Measurements from ENCODE around the gene IL2RA. TPM values are rescaled to one million over a fixed set of nuclear protein-coding genes. Genes with fewer than 3 reads are reported as not detected.

Gene IL2RA
- total and polyA plus RNA-seq, 2 donors (not counting 1 experiment from before 2014, with no cell fraction given), result 7.2 to 56.7 TPM

DNA sequence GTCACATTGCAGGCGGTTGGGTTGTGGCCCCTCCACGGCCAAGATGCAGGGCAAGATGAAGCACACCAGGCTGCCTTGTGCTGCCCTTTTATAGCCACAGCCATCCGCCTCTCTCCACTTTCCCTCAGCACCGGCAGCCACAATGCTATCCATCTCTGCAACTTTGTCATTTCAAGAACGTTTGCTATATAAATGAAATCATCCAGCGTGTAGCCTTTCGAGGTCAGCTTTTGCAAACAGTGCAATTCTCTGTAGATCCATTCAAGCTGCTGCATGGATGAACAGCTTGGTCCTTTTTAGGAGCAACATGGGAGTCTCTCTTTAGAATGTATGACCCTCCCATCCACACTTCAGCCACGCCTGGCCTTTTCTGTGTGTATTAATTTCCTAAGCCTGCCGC, 78.4 kb downstream of the IL2RA start:
- DNase-seq, result no peak
- Mint-ChIP-seq H3K4me3 (no peak overlapping the region), H3K27ac (no peak overlapping the region)

DNA sequence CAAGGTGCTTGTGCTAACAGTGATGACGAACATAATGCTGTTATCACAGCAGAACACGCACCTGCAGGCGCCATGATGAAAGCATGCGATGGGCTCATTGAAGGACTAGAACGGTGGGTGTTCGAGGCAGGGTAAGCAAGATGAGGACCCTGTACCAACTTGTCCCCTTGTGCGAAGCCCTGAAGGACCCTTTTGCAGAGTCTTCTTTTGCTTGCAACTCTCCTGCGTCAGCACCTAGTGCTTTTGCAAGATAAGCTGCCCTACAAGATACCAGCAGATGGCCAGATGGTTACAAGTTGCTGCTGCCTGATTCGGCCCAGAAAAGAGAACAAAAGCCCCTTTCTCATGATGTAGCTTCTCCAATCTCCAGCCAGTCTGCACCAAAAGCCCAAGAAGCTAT, 80.6 kb downstream of the IL2RA start:
- H2AFZ ChIP-seq (ENCODE audit: insufficient read depth, low read depth, low read length, poor library complexity, severe bottlenecking), result no peak overlapping the region
- H3K36me3 ChIP-seq (replicated peaks in 1 of 2; ENCODE audit: control extremely low read depth in 1 of 2, control insufficient read depth in 1 of 2, extremely low read depth in 1 of 2, insufficient read depth in 2 of 2, low read length in 1 of 2), result no peaks in the 10 kb centered on the region
- intact Hi-C loops (cut with micrococcal nuclease), result no loop called here
- H3K9me3 Mint-ChIP-seq (ENCODE audit: insufficient read depth), result no peaks in the 10 kb centered on the region
- CTCF ChIA-PET, result no interaction called here
- H3K27ac Mint-ChIP-seq, result no peak overlapping the region
- H3K9ac ChIP-seq (ENCODE audit: low read length), result no peak overlapping the region
- H3K27me3 Mint-ChIP-seq, result no peaks in the 10 kb centered on the region
- no peak overlapping the region for H3K4me3 ChIP-seq (ENCODE audit: control extremely low read depth in 1 of 5, extremely low read depth in 1 of 5, insufficient read depth in 1 of 5, low read depth in 2 of 5, low read length in 4 of 5)
- peaks cover 0 to 3% (median 0%) of the 10 kb centered on the region in 4 experiments for H3K27me3 ChIP-seq (replicated peaks in 1 of 4; ENCODE audit: control extremely low read depth in 1 of 4, control insufficient read depth in 3 of 4, insufficient read depth in 4 of 4, low read length in 3 of 4)
- ATAC-seq (ENCODE audit: low read depth) (no peak), DNase-seq (no peak)
- H3K4me1 Mint-ChIP-seq, result peaks cover 3% of the 10 kb centered on the region
- no peaks in the 10 kb centered on the region for H3K9me3 ChIP-seq (ENCODE audit: control extremely low read depth in 1 of 3, control insufficient read depth in 2 of 3, insufficient read depth in 1 of 3, low read length in 2 of 3)
- H3K4me2 ChIP-seq (replicated peaks; ENCODE audit: low read depth, low read length, poor library complexity, severe bottlenecking), result no peak overlapping the region
- no peak overlapping the region for H3K4me3 Mint-ChIP-seq
- H3K79me2 ChIP-seq (ENCODE audit: control insufficient read depth, insufficient read depth, low read length), result peaks cover 5% of the 10 kb centered on the region
- TF ChIP-seq, protein P1, sequence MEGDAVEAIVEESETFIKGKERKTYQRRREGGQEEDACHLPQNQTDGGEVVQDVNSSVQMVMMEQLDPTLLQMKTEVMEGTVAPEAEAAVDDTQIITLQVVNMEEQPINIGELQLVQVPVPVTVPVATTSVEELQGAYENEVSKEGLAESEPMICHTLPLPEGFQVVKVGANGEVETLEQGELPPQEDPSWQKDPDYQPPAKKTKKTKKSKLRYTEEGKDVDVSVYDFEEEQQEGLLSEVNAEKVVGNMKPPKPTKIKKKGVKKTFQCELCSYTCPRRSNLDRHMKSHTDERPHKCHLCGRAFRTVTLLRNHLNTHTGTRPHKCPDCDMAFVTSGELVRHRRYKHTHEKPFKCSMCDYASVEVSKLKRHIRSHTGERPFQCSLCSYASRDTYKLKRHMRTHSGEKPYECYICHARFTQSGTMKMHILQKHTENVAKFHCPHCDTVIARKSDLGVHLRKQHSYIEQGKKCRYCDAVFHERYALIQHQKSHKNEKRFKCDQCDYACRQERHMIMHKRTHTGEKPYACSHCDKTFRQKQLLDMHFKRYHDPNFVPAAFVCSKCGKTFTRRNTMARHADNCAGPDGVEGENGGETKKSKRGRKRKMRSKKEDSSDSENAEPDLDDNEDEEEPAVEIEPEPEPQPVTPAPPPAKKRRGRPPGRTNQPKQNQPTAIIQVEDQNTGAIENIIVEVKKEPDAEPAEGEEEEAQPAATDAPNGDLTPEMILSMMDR (IDR thresholded peaks at IDR 0.05), result no peak
- no peak for TF ChIP-seq EZH2 (IDR thresholded peaks at IDR 0.05; ENCODE audit: borderline replicate concordance, insufficient read depth, low read depth, low read length, poor library complexity, severe bottlenecking)
- H3K4me1 ChIP-seq (ENCODE audit: control insufficient read depth in 2 of 2, insufficient read depth in 2 of 2, low read length in 2 of 2), result peaks cover 4 to 5% of the 10 kb centered on the region in 2 donors
- POLR2A ChIA-PET, result no interaction called here
- H4K20me1 ChIP-seq (ENCODE audit: control insufficient read depth, insufficient read depth, low read length, poor library complexity, severe bottlenecking), result no peaks in the 10 kb centered on the region
- no peak overlapping the region for H3K27ac ChIP-seq (ENCODE audit: low read length in 2 of 2)
- 97% methylated on average over 9 of the region's 9 CpGs for WGBS (ENCODE audit: insufficient coverage)

More for the DNA sequence above, 78.4 kb downstream of the IL2RA start:
- peaks cover 12% of the 10 kb centered on the region for H3K4me1 Mint-ChIP-seq
- ChIA-PET CTCF (no interaction called here), POLR2A (no interaction called here)
- ATAC-seq (ENCODE audit: low read depth), result no peak
- Histone ChIP-seq H3K36me3 (replicated peaks in 1 of 2; ENCODE audit: control extremely low read depth in 1 of 2, control insufficient read depth in 1 of 2, extremely low read depth in 1 of 2, insufficient read depth in 2 of 2, low read length in 1 of 2) (no peaks in the 10 kb centered on the region), H3K9me3 (ENCODE audit: control extremely low read depth in 1 of 3, control insufficient read depth in 2 of 3, insufficient read depth in 1 of 3, low read length in 2 of 3) (no peaks in the 10 kb centered on the region), H3K79me2 (ENCODE audit: control insufficient read depth, insufficient read depth, low read length) (no peaks in the 10 kb centered on the region), H4K20me1 (ENCODE audit: control insufficient read depth, insufficient read depth, low read length, poor library complexity, severe bottlenecking) (no peaks in the 10 kb centered on the region), H3K4me3 (ENCODE audit: control extremely low read depth in 1 of 5, extremely low read depth in 1 of 5, insufficient read depth in 1 of 5, low read depth in 2 of 5, low read length in 4 of 5) (no peak overlapping the region), H3K27me3 (replicated peaks in 1 of 4; ENCODE audit: control extremely low read depth in 1 of 4, control insufficient read depth in 3 of 4, insufficient read depth in 4 of 4, low read length in 3 of 4) (peaks cover 0 to 3% (median 0%) of the 10 kb centered on the region in 4 experiments), H3K27ac (ENCODE audit: low read length in 2 of 2) (no peak overlapping the region), H3K4me1 (ENCODE audit: control insufficient read depth in 2 of 2, insufficient read depth in 2 of 2, low read length in 2 of 2) (peaks cover 7 to 9% of the 10 kb centered on the region in 2 donors), H2AFZ (ENCODE audit: insufficient read depth, low read depth, low read length, poor library complexity, severe bottlenecking) (no peak overlapping the region), H3K4me2 (replicated peaks; ENCODE audit: low read depth, low read length, poor library complexity, severe bottlenecking) (no peak overlapping the region), H3K9ac (ENCODE audit: low read length) (no peak overlapping the region)
- TF ChIP-seq, protein P1 (IDR thresholded peaks at IDR 0.05), result no peak
- TF ChIP-seq EZH2 (IDR thresholded peaks at IDR 0.05; ENCODE audit: borderline replicate concordance, insufficient read depth, low read depth, low read length, poor library complexity, severe bottlenecking), result no peak
- H3K9me3 Mint-ChIP-seq (ENCODE audit: insufficient read depth), result no peaks in the 10 kb centered on the region
- WGBS (ENCODE audit: insufficient coverage), result 100% methylated on average over 5 of the region's 9 CpGs
- H3K27me3 Mint-ChIP-seq, result no peaks in the 10 kb centered on the region
- intact Hi-C loops (cut with micrococcal nuclease), result no loop called here
